HCT116 (cell line): ENCODE measurements around the gene P2RX7. TPM values are rescaled to one million over a fixed set of nuclear protein-coding genes. Genes with fewer than 3 reads are reported as not detected.

Experiments used
- ATAC-seq: fragments of 200-7000 bp; cut with Tn5 transposase; 2 replicates; pipeline ENCODE4 v1.9.1; 2020; ENCODE audit warnings: mild to moderate bottlenecking, moderate library complexity
- BruUV-seq: library from RNA; stranded (reverse); fragments of 400-500 nt; replicated peaks from 2 replicates; lab custom pipeline; 2021; lab: Mats Ljungman, UMichigan
- CTCF ChIA-PET: fragments of 300-600 bp; sonication (Branson Sonifier 250); formaldehyde crosslinking; loops from one replicate; lab custom pipeline; 2021; ENCODE audit warnings: antibody characterized with exemption; lab: Charles Lee
- POLR2A ChIA-PET: fragments of 300-600, 350-600 bp; sonication (Branson Sonifier 250); formaldehyde crosslinking; loops from one replicate; lab custom pipeline; 2021; ENCODE audit warnings: antibody characterized with exemption; lab: Charles Lee
- RAD21 ChIA-PET, 2 experiments: fragments of 300-600 bp; sonication (Branson Sonifier 250); formaldehyde crosslinking; loops; one replicate each; lab custom pipeline; 2023; ENCODE audit warnings: low total read pairs in 2 of 2; ENCODE audit not compliant: uncharacterized antibody in 2 of 2, unreplicated experiment in 2 of 2, low non-redundant PET in 1 of 2; lab: Charles Lee
- DNase-seq: peaks from one replicate; pipeline ENCODE4 v3.0.0-alpha.2; 2010; ENCODE audit warnings: low read depth, low spot score
- H2AFZ ChIP-seq: fragments of 200-600 bp; shearing (Covaris generic), sonication (generic); 2 replicates; pipeline ENCODE4 v1.6.1; 2017; ENCODE audit warnings: low read depth, mixed run types, mixed read lengths, antibody characterized with exemption, low read length; ENCODE audit not compliant: poor library complexity, severe bottlenecking
- H3K27ac ChIP-seq: 2 replicates; pipeline ENCODE4 v1.5.1; 2012; ENCODE audit warnings: low read depth, low read length
- H3K27me3 ChIP-seq: fragments of 200-600 bp; sonication (generic); 2 replicates; pipeline ENCODE4 v1.6.1; 2016; ENCODE audit warnings: mixed run types, low read length, mixed read lengths; ENCODE audit not compliant: insufficient read depth
- H3K36me3 ChIP-seq, 2 experiments: fragments of 200-500 bp in 1 of 2; fragments of 200-600 bp in 1 of 2; sonication (Bioruptor generic) in 1 of 2; sonication (generic) in 1 of 2; 2 replicates each; pipeline versions ENCODE4 v1.5.1 to v1.6.1; 2014 to 2016; ENCODE audit warnings: low read length in 2 of 2, inconsistent platforms in 1 of 2, mixed read lengths in 1 of 2, mixed run types in 1 of 2; ENCODE audit not compliant: insufficient read depth in 2 of 2, control insufficient read depth in 1 of 2
- H3K4me1 ChIP-seq, 2 experiments: fragments of 200-600 bp in 1 of 2; sonication (generic) in 1 of 2; 2 replicates each; pipeline versions ENCODE4 v1.5.1 to v1.6.1; 2012 to 2017; ENCODE audit warnings: low read length in 2 of 2, inconsistent platforms in 1 of 2, mild to moderate bottlenecking in 1 of 2, mixed read lengths in 1 of 2, mixed run types in 1 of 2, moderate library complexity in 1 of 2; ENCODE audit not compliant: insufficient read depth in 2 of 2, control insufficient read depth in 1 of 2
- H3K4me2 ChIP-seq: fragments of 200-600 bp; sonication (generic); 2 replicates; pipeline ENCODE4 v1.6.1; 2017; ENCODE audit warnings: mixed run types, low read length, mixed read lengths
- H3K4me3 ChIP-seq, 2 experiments: fragments of 200-600 bp in 1 of 2; sonication (generic) in 1 of 2; replicated peaks in 1 of 2; 2 replicates each; pipeline ENCODE4 v1.5.1; 2011 to 2016; ENCODE audit warnings: low read length in 2 of 2, control low read depth in 1 of 2, low read depth in 1 of 2, mild to moderate bottlenecking in 1 of 2, mixed read lengths in 1 of 2, mixed run types in 1 of 2
- H3K79me2 ChIP-seq: fragments of 200-600 bp; sonication (generic); 2 replicates; pipeline ENCODE4 v1.6.1; 2017; ENCODE audit warnings: mild to moderate bottlenecking, mixed run types, low read length, moderate library complexity, mixed read lengths; ENCODE audit not compliant: insufficient read depth
- H3K9ac ChIP-seq: fragments of 200-600 bp; sonication (generic); 2 replicates; pipeline ENCODE4 v1.6.1; 2016; ENCODE audit warnings: low read length, mixed read lengths
- H3K9me2 ChIP-seq: fragments of 200-600 bp; sonication (generic), shearing (Covaris generic); 2 replicates; pipeline ENCODE4 v1.6.1; 2017; ENCODE audit warnings: mixed run types, mild to moderate bottlenecking, moderate library complexity; ENCODE audit not compliant: insufficient read depth
- H3K9me3 ChIP-seq, 2 experiments: fragments of 200-500 bp in 1 of 2; fragments of 200-600 bp in 1 of 2; sonication (Bioruptor generic) in 1 of 2; sonication (generic) in 1 of 2; 2 replicates each; pipeline ENCODE4 v1.6.1; 2014 to 2017; ENCODE audit warnings: low read length in 2 of 2, mixed read lengths in 2 of 2, inconsistent platforms in 1 of 2, low read depth in 1 of 2, mild to moderate bottlenecking in 1 of 2, mixed run types in 1 of 2, moderate library complexity in 1 of 2; ENCODE audit not compliant: control insufficient read depth in 1 of 2, insufficient read depth in 1 of 2
- H4K20me1 ChIP-seq: fragments of 200-600 bp; sonication (generic), shearing (Covaris generic); 2 replicates; pipeline ENCODE4 v1.6.1; 2017; ENCODE audit warnings: mixed run types, mild to moderate bottlenecking, moderate library complexity; ENCODE audit not compliant: insufficient read depth
- CBX3 ChIP-seq: IDR thresholded peaks from 2 replicates; pipeline ENCODE4 v1.6.1; 2012; ENCODE audit warnings: low read depth
- EGR1 ChIP-seq: IDR thresholded peaks from 2 replicates; pipeline ENCODE4 v1.6.1; 2012; ENCODE audit warnings: low read depth
- ELF1 ChIP-seq: IDR thresholded peaks from 2 replicates; pipeline ENCODE4 v1.6.1; 2012; ENCODE audit warnings: low read depth, borderline replicate concordance
- EZH2phosphoT487 ChIP-seq: fragments of 200-600 bp; IDR thresholded peaks from 2 replicates; pipeline ENCODE4 v1.6.1; 2018; ENCODE audit warnings: antibody characterized with exemption, borderline replicate concordance
- JUND ChIP-seq: IDR thresholded peaks from 2 replicates; pipeline ENCODE4 v1.6.1; 2012
- POLR2A ChIP-seq: IDR thresholded peaks from 2 replicates; pipeline ENCODE4 v1.7.0; 2011; ENCODE audit warnings: borderline replicate concordance; ENCODE audit not compliant: insufficient read depth, insufficient read length; ENCODE audit errors: extremely low read depth
- POLR2AphosphoS5 ChIP-seq: IDR thresholded peaks from 2 replicates; pipeline ENCODE4 v1.6.1; 2011; ENCODE audit warnings: mild to moderate bottlenecking, low read depth, low read length, moderate library complexity
- RAD21 ChIP-seq: IDR thresholded peaks from 2 replicates; pipeline ENCODE4 v1.6.1; 2012; ENCODE audit warnings: low read depth, mild to moderate bottlenecking
- SP1 ChIP-seq: IDR thresholded peaks from 2 replicates; pipeline ENCODE4 v1.6.1; 2012; ENCODE audit warnings: low read depth
- SRF ChIP-seq: IDR thresholded peaks from 2 replicates; pipeline ENCODE4 v1.6.1; 2012; ENCODE audit warnings: low read depth
- TCF7L2 ChIP-seq: IDR thresholded peaks from 2 replicates; pipeline ENCODE4 v1.7.0; 2011; ENCODE audit warnings: borderline replicate concordance, inconsistent platforms; ENCODE audit not compliant: insufficient read depth, insufficient read length; ENCODE audit errors: extremely low read depth
- YY1 ChIP-seq: IDR thresholded peaks from 2 replicates; pipeline ENCODE4 v1.6.1; 2011; ENCODE audit warnings: low read length, low read depth, moderate library complexity, mild to moderate bottlenecking; ENCODE audit not compliant: insufficient replicate concordance; ENCODE audit errors: extremely low read depth
- ZFX ChIP-seq: fragments of 450-650 bp; IDR thresholded peaks from 2 replicates; pipeline ENCODE4 v1.6.1; 2017
- ZNF274 ChIP-seq: fragments of 200-500 bp; sonication (Bioruptor generic); IDR thresholded peaks from 2 replicates; pipeline ENCODE4 v1.6.1; 2014; ENCODE audit warnings: mild to moderate bottlenecking, low read depth, low read length, inconsistent platforms
- intact Hi-C: fragments of 100-400 bp; cut with micrococcal nuclease; formaldehyde crosslinking; loops from 2 replicates; pipeline ENCODE4 v1.10.0; 2022
- total RNA-seq: library from RNA; stranded (reverse); gene quantifications from one replicate; pipeline ENCODE4 v1.2.1, GENCODE V29; 2021; ENCODE audit not compliant: unreplicated experiment
- TF ChIP-seq, protein P1 (sequence below), 3 experiments: fragments of 200-600 bp in 1 of 3; sonication (generic) in 1 of 3; IDR thresholded peaks in 2 of 3; conservative IDR thresholded peaks in 1 of 3; 2 replicates each; pipeline ENCODE4 v1.5.1; 2012 to 2017; ENCODE audit warnings: low read depth in 2 of 3, low read length in 2 of 3, antibody characterized with exemption in 1 of 3, borderline replicate concordance in 1 of 3, control low read depth in 1 of 3, mild to moderate bottlenecking in 1 of 3, mixed read lengths in 1 of 3, mixed run types in 1 of 3, moderate library complexity in 1 of 3; ENCODE audit not compliant: insufficient read depth in 1 of 3
- TF ChIP-seq, protein P2 (sequence below): IDR thresholded peaks from 2 replicates; pipeline ENCODE4 v1.6.1; 2012; ENCODE audit warnings: low read depth

P2RX7 gene
- total RNA-seq, 1 experiment from 2014 or later: 1.5 TPM

DNA sequence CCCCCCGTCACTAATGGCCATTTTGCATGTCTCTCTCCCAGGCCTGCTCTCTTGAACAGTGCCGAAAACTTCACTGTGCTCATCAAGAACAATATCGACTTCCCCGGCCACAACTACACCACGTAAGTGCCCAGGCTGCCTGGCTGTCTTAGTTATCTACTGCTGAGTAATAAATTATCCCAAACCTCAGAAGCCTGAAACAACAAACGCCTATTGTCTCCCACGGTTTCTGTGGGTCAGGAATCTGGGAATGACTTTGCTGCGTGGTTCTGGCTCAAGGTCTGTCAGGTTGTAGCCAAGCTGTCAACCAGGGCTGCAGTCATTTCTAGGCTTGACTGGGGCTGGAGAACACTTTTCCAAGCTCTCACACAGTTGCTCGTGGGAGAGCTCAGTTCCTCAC, 32.6 kb downstream of the P2RX7 start:
- no peaks in the 10 kb centered on the region for H3K9me2 ChIP-seq
- H3K4me2 ChIP-seq: no peak overlapping the region
- CTCF ChIA-PET: no interaction called here
- H3K9ac ChIP-seq: no peak overlapping the region
- no peak overlapping the region for H3K4me3 ChIP-seq
- BruUV-seq: no TSS peak
- POLR2A ChIA-PET: no interaction called here
- DNase-seq: no peak
- RAD21 ChIA-PET: no interaction called here
- H4K20me1 ChIP-seq: no peaks in the 10 kb centered on the region
- intact Hi-C loops: no loop called here
- H2AFZ ChIP-seq: no peak overlapping the region
- no peaks in the 10 kb centered on the region for H3K36me3 ChIP-seq
- no peaks in the 10 kb centered on the region for H3K79me2 ChIP-seq
- H3K4me1 ChIP-seq: no peaks in the 10 kb centered on the region
- no peaks in the 10 kb centered on the region for H3K9me3 ChIP-seq
- H3K27ac ChIP-seq: no peak overlapping the region
- no peak for ATAC-seq
- TF ChIP-seq CBX3 (no peak), SRF (no peak), SP1 (no peak), EGR1 (no peak), TCF7L2 (no peak), YY1 (no peak), RAD21 (no peak), ZFX (no peak), EZH2phosphoT487 (no peak), ZNF274 (no peak), POLR2AphosphoS5 (no peak), ELF1 (no peak), POLR2A (no peak), JUND (no peak)
- TF ChIP-seq, protein P1, sequence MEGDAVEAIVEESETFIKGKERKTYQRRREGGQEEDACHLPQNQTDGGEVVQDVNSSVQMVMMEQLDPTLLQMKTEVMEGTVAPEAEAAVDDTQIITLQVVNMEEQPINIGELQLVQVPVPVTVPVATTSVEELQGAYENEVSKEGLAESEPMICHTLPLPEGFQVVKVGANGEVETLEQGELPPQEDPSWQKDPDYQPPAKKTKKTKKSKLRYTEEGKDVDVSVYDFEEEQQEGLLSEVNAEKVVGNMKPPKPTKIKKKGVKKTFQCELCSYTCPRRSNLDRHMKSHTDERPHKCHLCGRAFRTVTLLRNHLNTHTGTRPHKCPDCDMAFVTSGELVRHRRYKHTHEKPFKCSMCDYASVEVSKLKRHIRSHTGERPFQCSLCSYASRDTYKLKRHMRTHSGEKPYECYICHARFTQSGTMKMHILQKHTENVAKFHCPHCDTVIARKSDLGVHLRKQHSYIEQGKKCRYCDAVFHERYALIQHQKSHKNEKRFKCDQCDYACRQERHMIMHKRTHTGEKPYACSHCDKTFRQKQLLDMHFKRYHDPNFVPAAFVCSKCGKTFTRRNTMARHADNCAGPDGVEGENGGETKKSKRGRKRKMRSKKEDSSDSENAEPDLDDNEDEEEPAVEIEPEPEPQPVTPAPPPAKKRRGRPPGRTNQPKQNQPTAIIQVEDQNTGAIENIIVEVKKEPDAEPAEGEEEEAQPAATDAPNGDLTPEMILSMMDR (IDR thresholded peaks at IDR 0.05 in 2 of 3, conservative IDR thresholded peaks at IDR 0.05 in 1 of 3; ENCODE audit: borderline replicate concordance in 1 of 3, insufficient read depth in 1 of 3, low read depth in 2 of 3, low read length in 2 of 3): no peak
- TF ChIP-seq, protein P2, sequence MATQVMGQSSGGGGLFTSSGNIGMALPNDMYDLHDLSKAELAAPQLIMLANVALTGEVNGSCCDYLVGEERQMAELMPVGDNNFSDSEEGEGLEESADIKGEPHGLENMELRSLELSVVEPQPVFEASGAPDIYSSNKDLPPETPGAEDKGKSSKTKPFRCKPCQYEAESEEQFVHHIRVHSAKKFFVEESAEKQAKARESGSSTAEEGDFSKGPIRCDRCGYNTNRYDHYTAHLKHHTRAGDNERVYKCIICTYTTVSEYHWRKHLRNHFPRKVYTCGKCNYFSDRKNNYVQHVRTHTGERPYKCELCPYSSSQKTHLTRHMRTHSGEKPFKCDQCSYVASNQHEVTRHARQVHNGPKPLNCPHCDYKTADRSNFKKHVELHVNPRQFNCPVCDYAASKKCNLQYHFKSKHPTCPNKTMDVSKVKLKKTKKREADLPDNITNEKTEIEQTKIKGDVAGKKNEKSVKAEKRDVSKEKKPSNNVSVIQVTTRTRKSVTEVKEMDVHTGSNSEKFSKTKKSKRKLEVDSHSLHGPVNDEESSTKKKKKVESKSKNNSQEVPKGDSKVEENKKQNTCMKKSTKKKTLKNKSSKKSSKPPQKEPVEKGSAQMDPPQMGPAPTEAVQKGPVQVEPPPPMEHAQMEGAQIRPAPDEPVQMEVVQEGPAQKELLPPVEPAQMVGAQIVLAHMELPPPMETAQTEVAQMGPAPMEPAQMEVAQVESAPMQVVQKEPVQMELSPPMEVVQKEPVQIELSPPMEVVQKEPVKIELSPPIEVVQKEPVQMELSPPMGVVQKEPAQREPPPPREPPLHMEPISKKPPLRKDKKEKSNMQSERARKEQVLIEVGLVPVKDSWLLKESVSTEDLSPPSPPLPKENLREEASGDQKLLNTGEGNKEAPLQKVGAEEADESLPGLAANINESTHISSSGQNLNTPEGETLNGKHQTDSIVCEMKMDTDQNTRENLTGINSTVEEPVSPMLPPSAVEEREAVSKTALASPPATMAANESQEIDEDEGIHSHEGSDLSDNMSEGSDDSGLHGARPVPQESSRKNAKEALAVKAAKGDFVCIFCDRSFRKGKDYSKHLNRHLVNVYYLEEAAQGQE: no peak
- TF ChIP-seq, all 23 proteins: peak for 0
- no peaks in the 10 kb centered on the region for H3K27me3 ChIP-seq
